ENCODE measurements around the gene PANK3.
A peak's percentile ranks its signal among the peaks of the same experiment; 100 is the strongest.
"Not testable (repeated sequence)": the region's sequence is repeated elsewhere in the genome, so short reads cannot be mapped to it uniquely, and the experiment has no call there.

Gene PANK3

DNA sequence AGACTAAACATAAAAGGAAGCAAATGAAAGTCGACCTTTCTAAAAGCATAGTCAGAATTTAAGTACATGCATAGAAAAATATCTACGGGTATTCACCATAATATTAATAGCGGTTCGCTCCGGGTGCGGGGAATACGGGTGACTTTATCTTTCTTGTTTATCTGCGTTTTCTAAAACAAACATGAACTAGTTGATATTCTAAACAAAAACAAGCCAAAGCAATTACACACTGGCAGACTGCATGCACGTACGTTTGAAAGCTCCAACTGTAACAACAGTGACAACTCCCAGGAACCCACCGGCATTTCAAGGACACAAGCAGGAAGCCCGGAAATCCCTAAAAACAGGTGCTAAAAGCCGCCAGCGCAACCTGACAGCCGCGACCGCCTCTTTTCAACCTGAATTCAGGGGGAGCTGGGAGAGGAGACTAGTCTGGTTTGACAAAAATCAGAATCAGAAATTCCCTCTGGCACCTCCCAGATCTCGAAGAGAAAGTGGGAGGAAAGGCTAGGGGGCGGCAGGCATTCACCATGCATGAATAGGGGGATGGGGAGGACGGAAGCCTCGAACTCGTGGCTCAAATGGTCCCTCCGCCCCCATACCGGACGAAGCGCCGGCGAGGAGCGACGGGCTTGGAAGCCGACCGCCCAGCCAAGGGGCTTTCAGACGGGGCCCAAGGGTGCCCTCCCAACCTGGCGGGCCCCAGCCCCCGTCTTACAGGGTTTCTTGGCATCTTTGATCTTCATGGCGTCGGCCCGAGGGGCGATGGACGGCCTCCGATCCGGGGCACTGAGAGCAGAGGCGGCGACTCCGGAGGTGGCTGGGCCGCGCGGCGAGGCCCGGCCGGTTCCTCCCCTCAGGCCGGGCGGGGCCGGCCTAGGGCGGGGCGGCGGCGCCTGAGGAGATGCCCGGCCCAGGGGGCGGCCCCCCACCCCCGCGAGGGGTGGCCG lies at the start of gene PANK3:
Gene PANK3 (minus strand): TSS at position 831 of the 950 bp plus-strand sequence. CDS start 85 bp downstream, at position 746.
- peak; percentile 53 for DNase-seq (ENCODE audit: low spot score)

DNA sequence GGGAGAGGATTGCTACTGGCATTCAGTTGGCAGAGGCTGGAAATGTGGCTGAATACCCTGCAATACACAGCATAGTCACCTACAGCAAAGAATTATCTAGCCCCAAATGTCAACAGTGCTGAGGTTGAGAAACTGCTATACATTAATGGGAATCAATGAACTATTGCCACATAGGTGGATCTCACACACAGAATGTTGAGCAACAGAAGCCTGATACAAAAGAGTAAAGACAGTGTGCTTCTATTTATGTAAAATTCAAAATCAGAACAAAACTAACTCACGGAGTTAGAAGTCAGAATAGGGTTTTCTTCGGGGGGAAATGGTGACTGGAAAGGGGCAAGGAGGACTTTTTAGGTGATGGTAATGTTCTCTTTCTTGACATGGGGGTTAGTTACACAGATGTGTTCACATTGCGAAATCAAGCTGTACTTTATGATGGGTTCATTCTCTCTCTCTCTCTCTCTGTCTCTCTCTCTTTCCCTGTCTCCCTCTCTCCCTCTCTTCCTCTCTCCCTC lies 45.7 kb upstream of the PANK3 start:
- DNase-seq (ENCODE audit: low spot score), result no peak

DNA sequence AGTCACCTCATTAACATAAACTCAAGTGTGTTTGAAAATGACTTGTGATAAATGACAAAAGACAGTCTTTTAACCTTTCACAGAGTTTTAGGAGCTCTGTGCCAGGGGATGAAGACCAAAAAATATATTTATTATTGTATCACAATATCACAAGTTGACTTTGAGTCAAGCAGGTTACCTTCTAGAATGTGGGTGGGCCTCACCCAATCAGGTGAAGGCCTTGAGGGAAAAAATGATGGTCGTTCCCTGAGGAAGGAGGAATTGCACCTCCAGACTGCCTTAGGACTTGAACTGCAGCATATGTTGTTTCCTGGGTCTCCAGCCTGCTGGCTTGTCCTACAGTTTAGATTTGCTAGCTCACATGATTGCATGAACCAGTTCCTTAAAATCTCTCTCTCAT lies 41.6 kb upstream of the PANK3 start:
- DNase-seq (ENCODE audit: low spot score), result no peak

DNA sequence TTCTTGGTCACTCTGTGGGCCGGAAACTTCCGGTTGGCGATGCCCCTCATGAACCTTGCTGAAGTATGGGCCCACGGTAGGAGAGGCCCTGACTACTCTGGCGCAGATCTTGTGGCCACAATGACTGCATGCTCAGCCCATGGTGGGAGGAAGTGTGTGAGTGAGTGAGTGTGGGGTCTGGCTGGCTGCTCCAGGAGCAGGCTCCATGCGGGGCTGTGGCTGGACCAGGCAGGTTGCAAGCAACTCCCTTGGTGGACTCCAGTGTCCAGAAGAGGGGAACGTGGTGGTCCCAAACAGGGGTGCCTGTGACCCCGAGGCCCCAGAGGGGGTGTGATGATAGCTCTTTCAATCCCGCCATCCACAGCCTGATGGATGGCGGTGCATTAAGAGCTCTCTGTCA lies 35.5 kb upstream of the PANK3 start:
- no peak for DNase-seq (ENCODE audit: low spot score)

DNA sequence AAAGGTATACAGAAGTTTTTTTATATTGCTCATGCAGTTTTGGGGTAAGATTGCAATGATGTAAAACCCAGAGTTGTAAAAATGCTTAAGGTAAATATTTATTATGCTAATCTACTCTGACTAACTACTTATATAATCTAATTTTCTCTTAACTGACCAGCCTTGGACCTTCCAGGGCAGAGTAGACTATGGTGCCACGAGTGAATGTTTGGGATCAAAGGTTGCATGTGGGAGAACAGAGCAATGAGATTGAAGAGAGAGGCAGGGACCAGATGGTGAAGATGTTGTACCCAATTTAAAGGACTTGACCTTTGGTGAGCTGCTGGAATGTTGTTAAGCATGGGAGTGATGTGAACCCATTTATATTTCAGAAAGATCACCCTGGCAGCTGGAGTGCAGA lies 34.8 kb upstream of the PANK3 start:
- no peak for DNase-seq (ENCODE audit: low spot score)

GRCh38 chr5:168613396-168613795 lies 34.2 kb upstream of the PANK3 start:
- no peak for DNase-seq (ENCODE audit: low spot score)

DNA sequence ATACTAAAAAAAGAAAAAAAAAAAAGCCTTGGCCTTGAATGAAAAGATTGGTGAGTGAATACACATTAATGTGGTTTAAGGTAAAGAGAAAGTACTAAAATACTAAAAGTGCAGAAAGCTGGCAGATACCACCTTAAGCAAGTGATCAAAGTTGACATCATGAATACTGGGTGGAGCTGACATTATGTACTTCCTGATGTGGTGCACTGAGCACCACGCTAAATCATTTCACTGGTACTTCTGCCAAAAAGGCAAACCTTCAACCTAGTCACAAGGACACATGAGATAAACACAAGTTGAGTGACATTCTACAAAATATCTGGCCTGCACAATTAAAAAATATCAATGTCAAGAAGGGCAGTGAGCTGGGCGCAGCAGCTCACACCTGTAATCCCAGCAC lies 33.8 kb upstream of the PANK3 start:
- DNase-seq (ENCODE audit: low spot score), result no peak

DNA sequence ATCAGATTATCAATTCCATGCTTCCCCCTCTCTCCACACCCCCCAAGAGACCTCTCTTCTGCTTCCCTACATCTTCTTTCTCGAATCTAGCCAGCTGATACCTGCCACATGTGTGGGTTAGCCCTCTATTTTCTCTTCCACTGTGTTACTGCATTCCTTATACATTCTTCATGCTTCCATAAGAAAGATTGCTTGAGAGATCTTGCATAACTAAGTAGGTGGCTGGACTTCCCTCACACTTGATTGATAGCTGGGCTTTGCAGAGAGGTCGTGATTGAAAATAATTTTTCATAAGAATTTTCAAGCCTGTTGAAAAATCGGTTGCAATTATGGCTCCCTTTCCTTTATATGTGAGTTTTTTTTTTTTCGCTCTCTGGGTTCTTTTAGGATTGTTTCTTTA lies 33.0 kb upstream of the PANK3 start:
- DNase-seq (ENCODE audit: low spot score), result no peak

GRCh38 chr5:168611165-168611564 lies 32.0 kb upstream of the PANK3 start:
- no peak for DNase-seq (ENCODE audit: low spot score)

GRCh38 chr5:168609806-168610482 lies 30.8 kb upstream of the PANK3 start:
- DNase-seq (ENCODE audit: low spot score), result peak; percentile 28

- DNase-seq (ENCODE audit: low spot score), result no peak
Observed at GRCh38 chr5:168608821-168609220, 29.7 kb upstream of the PANK3 start.

DNA sequence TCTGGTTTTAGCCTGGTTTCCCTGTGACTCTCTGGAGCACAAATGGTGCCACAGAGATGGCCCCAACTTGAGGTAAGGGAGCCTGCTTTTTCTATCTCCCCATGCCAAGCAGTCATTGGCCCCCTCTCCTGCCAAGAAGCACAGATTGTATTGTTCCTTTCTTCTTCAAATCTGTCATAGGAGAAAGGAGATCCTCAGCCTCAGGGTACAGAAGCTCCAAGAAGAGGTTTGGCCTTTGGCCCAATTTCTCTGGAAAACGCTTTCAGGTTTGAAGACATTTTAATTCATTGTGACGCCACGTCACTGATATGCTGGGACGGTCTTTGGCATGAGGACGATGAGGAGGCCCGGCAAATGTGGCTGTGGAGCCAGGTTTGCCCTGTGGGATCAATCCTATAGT lies 29.2 kb upstream of the PANK3 start:
- DNase-seq (ENCODE audit: low spot score), result no peak

- no peak for DNase-seq (ENCODE audit: low spot score)
Observed at GRCh38 chr5:168607946-168608345, 28.8 kb upstream of the PANK3 start.

- DNase-seq (ENCODE audit: low spot score), result no peak
Observed at GRCh38 chr5:168606562-168606961, 27.4 kb upstream of the PANK3 start.

DNA sequence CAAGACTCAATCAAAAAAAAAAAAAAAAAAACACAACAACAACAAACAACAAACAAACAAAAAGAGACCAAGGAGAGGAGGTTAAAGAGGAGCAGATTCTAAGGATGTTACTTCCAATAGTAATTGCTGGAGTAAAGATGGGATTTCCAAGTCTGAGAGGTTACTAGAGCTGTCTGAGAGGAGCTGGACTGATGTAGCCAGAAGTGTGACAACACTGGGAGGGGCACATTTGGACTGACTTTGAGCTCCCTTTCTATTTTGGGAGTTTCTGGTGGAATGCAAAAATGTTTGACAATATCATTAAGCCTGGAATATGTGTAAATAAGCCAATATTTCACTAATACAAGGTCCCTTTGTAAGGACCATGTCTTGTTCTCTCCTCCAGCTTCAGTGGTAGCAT lies 25.3 kb upstream of the PANK3 start:
- DNase-seq (ENCODE audit: low spot score), result no peak

DNA sequence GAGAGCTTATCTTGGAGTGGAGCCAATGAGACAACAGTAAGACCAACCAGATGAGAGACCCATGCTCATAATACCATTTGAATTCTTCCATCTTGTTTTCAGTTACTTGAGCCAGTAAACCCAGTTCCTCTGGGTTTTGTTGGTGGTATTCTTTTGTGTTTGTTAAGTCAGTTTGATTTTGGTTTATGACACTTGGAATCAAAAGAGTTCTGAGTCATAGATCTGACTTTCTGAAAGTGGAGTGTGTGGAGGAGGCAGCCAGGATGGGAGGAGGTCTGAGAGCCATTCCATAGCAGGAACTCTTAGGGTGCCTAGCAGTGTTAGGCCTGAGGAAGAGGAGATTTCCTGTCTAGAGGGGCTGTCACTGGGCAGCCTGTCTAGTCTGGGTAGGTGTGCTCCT lies 24.6 kb upstream of the PANK3 start:
- DNase-seq (ENCODE audit: low spot score), result peak; percentile 13

DNA sequence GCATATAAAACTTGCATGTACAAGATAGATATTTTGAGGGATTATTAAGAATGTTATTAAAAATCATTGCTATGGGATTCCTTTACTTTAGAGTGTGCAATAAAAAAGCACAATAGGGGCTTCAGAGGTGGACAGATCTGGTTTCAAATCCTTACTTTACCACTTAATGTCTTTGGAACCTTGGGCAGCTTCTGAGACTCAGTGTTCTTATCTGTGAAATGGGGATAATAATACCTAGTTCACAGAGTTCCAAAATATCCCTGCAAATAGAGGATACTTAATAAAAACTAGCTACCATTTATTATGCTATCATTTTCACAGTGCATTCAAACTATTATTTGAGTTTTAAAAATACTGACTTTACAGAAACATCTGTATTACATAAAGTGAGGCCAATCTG lies 23.3 kb upstream of the PANK3 start:
- DNase-seq (ENCODE audit: low spot score), result no peak

- DNase-seq (ENCODE audit: low spot score), result no peak
Observed at GRCh38 chr5:168601972-168602371, 22.8 kb upstream of the PANK3 start.

- no peak for DNase-seq (ENCODE audit: low spot score)
Observed at GRCh38 chr5:168600409-168600808, 21.2 kb upstream of the PANK3 start.

DNA sequence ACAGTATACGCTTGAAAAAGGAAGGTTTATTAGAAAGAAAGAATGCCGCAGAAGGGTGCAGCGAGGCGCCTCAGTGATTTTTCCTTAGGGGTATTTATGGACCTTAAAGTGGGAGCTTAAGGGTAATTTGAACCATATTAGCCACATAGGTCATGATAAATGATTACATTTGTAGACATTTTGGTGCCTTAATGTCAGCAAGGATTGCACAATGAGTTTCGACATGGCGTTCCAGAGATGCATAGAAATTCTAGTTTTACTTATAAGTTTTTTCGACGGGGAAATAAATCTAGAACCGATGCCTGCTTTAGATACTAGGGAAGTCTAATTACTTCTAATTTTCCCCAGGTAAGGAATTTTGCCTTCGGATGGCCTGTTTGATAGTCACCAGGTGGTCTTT lies 20.7 kb upstream of the PANK3 start:
- no peak for DNase-seq (ENCODE audit: low spot score)

DNA sequence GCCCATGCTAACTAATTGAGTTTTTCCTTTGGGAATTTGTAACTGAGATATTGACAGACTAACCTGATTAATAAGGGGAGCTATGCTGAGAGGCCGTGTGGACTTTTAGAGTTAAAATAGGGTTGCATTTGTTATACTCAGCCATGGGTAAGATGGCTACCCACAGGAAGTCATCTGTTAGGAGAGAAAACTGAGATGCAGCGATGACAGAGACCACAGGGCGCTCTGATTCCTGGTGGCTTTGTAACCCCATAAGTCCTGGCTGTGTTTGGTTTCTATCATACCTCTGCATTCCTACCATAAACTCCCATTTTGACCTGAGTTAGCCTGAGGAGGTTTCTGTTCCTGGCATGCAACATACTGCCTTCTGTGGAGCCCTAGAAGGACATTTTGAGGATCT lies 19.5 kb upstream of the PANK3 start:
- DNase-seq (ENCODE audit: low spot score), result no peak

DNA sequence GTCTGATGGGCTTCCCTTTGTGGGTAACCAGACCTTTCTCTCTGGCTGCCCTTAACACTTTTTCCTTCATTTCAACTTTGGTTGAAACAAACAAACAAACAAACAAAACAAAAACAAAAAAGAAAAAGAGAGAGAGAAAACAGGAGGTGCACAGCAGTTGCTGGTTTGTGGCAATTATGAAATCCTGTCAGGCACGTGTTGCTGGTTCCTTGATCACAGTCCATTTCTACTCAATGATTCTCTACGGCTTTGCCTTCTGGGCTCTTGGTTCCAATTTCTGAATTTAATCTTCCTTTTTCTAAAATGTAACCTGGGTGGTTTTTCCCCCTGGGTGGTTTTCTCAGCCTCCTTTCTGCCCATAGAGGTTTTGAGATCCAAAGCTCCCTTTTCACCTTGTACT lies 17.8 kb upstream of the PANK3 start:
- DNase-seq (ENCODE audit: low spot score), result no peak

GRCh38 chr5:168596122-168596521 lies 17.0 kb upstream of the PANK3 start:
- DNase-seq (ENCODE audit: low spot score), result not testable (repeated sequence)
